K562 (cell line): ENCODE measurements around the gene ACVR2B. TPM values are rescaled to one million over a fixed set of nuclear protein-coding genes. Genes with fewer than 3 reads are reported as not detected.

Source experiments
- ATAC-seq: fragments of 200-7000 bp; cut with Tn5 transposase; 3 replicates; pipeline ENCODE4 v1.9.1; 2020; ENCODE audit warnings: moderate library complexity
- BruUV-seq: library from RNA; stranded (reverse); fragments of 400-500 nt; replicated peaks from 2 replicates; lab custom pipeline; 2021; lab: Mats Ljungman, UMichigan
- CTCF ChIA-PET: fragments of 300-600 bp; formaldehyde crosslinking; extraction: SDS; loops from one replicate; lab custom pipeline; 2021; ENCODE audit warnings: low intra/inter-chr PET ratio; lab: Yijun Ruan, JAX
- POLR2A ChIA-PET: fragments of 300-600, 350-650 bp; sonication (Branson Sonifier 250); formaldehyde crosslinking; extraction: SDS; loops from one replicate; lab custom pipeline; 2021; ENCODE audit warnings: antibody characterized with exemption, inconsistent platforms; lab: Yijun Ruan, JAX
- DNase-seq, 4 experiments: peaks; one replicate each; pipeline versions ENCODE4 v3.0.0 to v3.0.0-alpha.2; 2011 to 2018; ENCODE audit warnings: low spot score in 3 of 4, mixed read lengths in 3 of 4; ENCODE audit errors: extremely low read depth in 1 of 4
- FAIRE-seq: peaks from 2 replicates; lab custom pipeline; 2011; peaks lifted over from hg19 to GRCh38; lab: Jason Lieb, UNC
- H2AFZ ChIP-seq: 2 replicates; pipeline ENCODE4 v1.6.0; 2011; ENCODE audit warnings: low read depth, low read length, control low read depth, inconsistent platforms
- H3K27ac ChIP-seq: fragments of 200-600 bp; 3 replicates; pipeline ENCODE4 v1.8.0; 2011; ENCODE audit warnings: low read depth, mild to moderate bottlenecking, control low read depth, inconsistent platforms, low read length, moderate library complexity, mixed read lengths; ENCODE audit errors: extremely low read depth
- H3K27me3 ChIP-seq, 2 experiments: fragments of 300-600 bp in 1 of 2; 2 replicates in 1 of 2; 3 replicates in 1 of 2; pipeline versions ENCODE4 v1.6.0 to v1.8.0; 2011; ENCODE audit warnings: inconsistent platforms in 2 of 2, low read length in 2 of 2, mild to moderate bottlenecking in 1 of 2, mixed read lengths in 1 of 2, moderate library complexity in 1 of 2; ENCODE audit not compliant: control insufficient read depth in 2 of 2, insufficient read depth in 2 of 2
- H3K36me3 ChIP-seq: fragments of 300-600 bp; 3 replicates; pipeline ENCODE4 v1.8.0; 2011; ENCODE audit warnings: mild to moderate bottlenecking, low read length, inconsistent platforms; ENCODE audit not compliant: control insufficient read depth, insufficient read depth
- H3K4me1 ChIP-seq, 2 experiments: fragments of 200-600 bp in 1 of 2; replicated peaks in 1 of 2; 2 replicates in 1 of 2; 3 replicates in 1 of 2; pipeline versions ENCODE4 v1.5.1 to v1.8.0; 2011; ENCODE audit warnings: inconsistent platforms in 2 of 2, low read length in 2 of 2, mild to moderate bottlenecking in 1 of 2, mixed read lengths in 1 of 2, moderate library complexity in 1 of 2; ENCODE audit not compliant: control insufficient read depth in 2 of 2, insufficient read depth in 2 of 2
- H3K4me2 ChIP-seq: 2 replicates; pipeline ENCODE4 v1.6.1; 2011; ENCODE audit warnings: low read length, control low read depth, inconsistent platforms, mixed read lengths; ENCODE audit not compliant: insufficient read depth
- H3K4me3 ChIP-seq: fragments of 200-600 bp; sonication (generic), shearing (Covaris generic); 2 replicates; pipeline ENCODE4 v1.5.1; 2016; ENCODE audit warnings: control low read depth, inconsistent platforms
- H3K79me2 ChIP-seq: fragments of 200-600 bp; 3 replicates; pipeline ENCODE4 v1.8.0; 2011; ENCODE audit warnings: low read length, inconsistent platforms; ENCODE audit not compliant: control insufficient read depth, insufficient read depth
- H3K9ac ChIP-seq, 2 experiments: 2 replicates each; pipeline versions ENCODE4 v1.6.0 to v1.6.1; 2011; ENCODE audit warnings: low read depth in 2 of 2, low read length in 2 of 2, control low read depth in 1 of 2, inconsistent platforms in 1 of 2, mild to moderate bottlenecking in 1 of 2, mixed read lengths in 1 of 2; ENCODE audit not compliant: insufficient read depth in 1 of 2
- H3K9me1 ChIP-seq: one replicate; pipeline ENCODE4 v1.6.0; 2011; ENCODE audit warnings: inconsistent platforms, mild to moderate bottlenecking, low read length, moderate library complexity; ENCODE audit not compliant: control insufficient read depth, insufficient read depth
- H3K9me3 ChIP-seq: replicated peaks from 2 replicates; pipeline ENCODE4 v1.5.1; 2011; ENCODE audit warnings: low read depth, low read length, inconsistent platforms; ENCODE audit not compliant: control insufficient read depth, insufficient read depth
- H4K20me1 ChIP-seq: replicated peaks from 2 replicates; pipeline ENCODE4 v1.6.1; 2011; ENCODE audit warnings: low read length, inconsistent platforms, mixed read lengths; ENCODE audit not compliant: control insufficient read depth, insufficient read depth
- ARID1B ChIP-seq: fragments of 450-650 bp; IDR thresholded peaks from 2 replicates; pipeline ENCODE4 v1.6.1; 2016; ENCODE audit warnings: antibody characterized with exemption, mild to moderate bottlenecking, inconsistent platforms
- CBFA2T3 ChIP-seq: fragments of 450-650 bp; IDR thresholded peaks from 2 replicates; pipeline ENCODE4 v1.6.1; 2017
- FOXA3 ChIP-seq, 2 experiments: fragments of 450-650 bp in 1 of 2; sonication (generic) in 1 of 2; formaldehyde crosslinking; IDR thresholded peaks in 1 of 2; conservative IDR thresholded peaks in 1 of 2; 2 replicates each; pipeline versions ENCODE4 v1.4.0 to v1.8.0; 2020 to 2022; ENCODE audit warnings: mild to moderate bottlenecking in 2 of 2, missing genetic modification reagents in 1 of 2
- FOXK2 ChIP-seq, 2 experiments: fragments of 450-650 bp; IDR thresholded peaks in 1 of 2; conservative IDR thresholded peaks in 1 of 2; 2 replicates each; pipeline ENCODE4 v1.6.1; 2016; ENCODE audit warnings: low read depth in 2 of 2, mild to moderate bottlenecking in 1 of 2
- TCF3 ChIP-seq: sonication (generic); formaldehyde crosslinking; IDR thresholded peaks from 2 replicates; pipeline ENCODE4 v1.4.0; 2020; ENCODE audit warnings: mild to moderate bottlenecking, missing genetic modification reagents
- ZNF717 ChIP-seq: fragments of 250-450 bp; sonication (Bioruptor Pico); IDR thresholded peaks from 2 replicates; pipeline ENCODE4 v1.5.0; 2021
- WGBS: fragments of 100-300 bp; shearing (Covaris generic); methylation state at CpG from one replicate; pipeline ENCODE4 v1.1.6; 2016; ENCODE audit warnings: low coverage, mixed read lengths; ENCODE audit not compliant: insufficient coverage; ENCODE audit errors: missing lambda C conversion rate; 5-methylcytosine and 5-hydroxymethylcytosine counted together
- in situ Hi-C: fragments of 300-500 bp; cut with MboI; formaldehyde crosslinking; loops from 4 replicates; pipeline ENCODE4 v1.15.0; 2018; ENCODE audit warnings: inconsistent platforms, mixed read lengths
- intact Hi-C: fragments of 100-400 bp; cut with micrococcal nuclease; formaldehyde crosslinking; loops from 2 replicates; pipeline ENCODE4 v1.14.2; 2022
- polyA plus RNA-seq, 8 experiments: library from polyadenylated mRNA; depleted of rRNA in 4 of 8; stranded (reverse) in 5 of 8; unstranded in 3 of 8; fragments of >200 nt; fragmentation: Nextera tagmentation in 2 of 8; fragmentation: Illumina TruSeq in 1 of 8; extraction: Ambion mirVana in 2 of 8; extraction: Trizol in 1 of 8; gene quantifications; 2 replicates each; pipeline versions ENCODE4 v1.2.1 to v1.2.3, GENCODE V29; 2011 to 2014; ENCODE audit warnings: inconsistent platforms in 1 of 8, missing spikeins in 1 of 8
- total RNA-seq, 7 experiments: library from RNA; depleted of rRNA in 6 of 7; stranded (reverse); fragments of >200 nt in 6 of 7; fragmentation: Illumina TruSeq in 2 of 7; extraction: Trizol in 2 of 7; gene quantifications; 2 replicates each; pipeline versions ENCODE4 v1.2.1 to v1.2.3, GENCODE V29; 2011 to 2021; ENCODE audit warnings: low replicate concordance in 1 of 7

Gene ACVR2B
- total and polyA plus RNA-seq, 9 of the 15 experiments (the other 6 are each of a cell fraction or from before 2014, with no cell fraction given) = 1.8 to 23.7 (median 7.1) TPM

DNA sequence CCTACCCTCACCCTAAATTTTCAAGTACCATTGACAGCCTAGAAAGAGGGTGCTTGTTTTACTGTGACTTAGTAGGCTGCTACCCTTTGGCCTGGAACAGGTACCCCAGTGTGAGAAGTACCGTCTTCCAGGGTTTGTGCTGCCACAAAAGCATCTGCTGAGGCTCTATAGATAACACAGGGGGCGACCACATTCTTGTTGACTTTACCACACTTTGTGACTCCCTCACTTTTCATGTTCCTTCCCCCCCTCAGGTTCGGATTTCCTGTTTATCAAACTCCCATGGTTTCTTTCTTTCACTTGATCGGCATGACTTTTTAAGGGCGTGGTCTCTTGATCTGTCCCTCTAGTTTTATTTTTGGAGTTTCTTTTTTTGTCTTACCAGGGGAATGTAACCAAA, 66.0 kb downstream of the ACVR2B start:
- Histone ChIP-seq H3K4me3 (no peak overlapping the region), H3K4me1 (no peaks in the 10 kb centered on the region), H3K27ac (no peak overlapping the region), H3K79me2 (no peaks in the 10 kb centered on the region), H3K9ac (peak overlapping the region in 1 of 2 experiments; percentile 10; a peak in 1 of 4 replicates), H2AFZ (no peak overlapping the region), H3K4me2 (no peak overlapping the region), H3K27me3 (no peaks in the 10 kb centered on the region)
- BruUV-seq = no TSS peak
- ATAC-seq (peak; percentile 55), FAIRE-seq (peak; percentile 46), DNase-seq (peak in 2 of 4 experiments; percentile 38 to 51)
- POLR2A ChIA-PET = interaction anchor here (0.7 to 1.1 kb wide), 3 partner anchors 9 to 711 kb away, joined by 3 to 4 read pairs (median 3); partner anchors contain the start of gene EXOG
- CTCF ChIA-PET = interaction anchor here (1.1 to 4.3 kb wide), 3 partner anchors 20 to 511 kb away, joined by 3 to 26 read pairs (median 4); no protein-coding TSS in a partner anchor
- 21% methylated on average over 5 of the region's 5 CpGs for WGBS
- in situ Hi-C loops = loop anchor here (10.0 kb wide), 1 partner anchor 135 kb away; no protein-coding TSS in a partner anchor
- TF ChIP-seq ZNF717 (CRISPR knock-in tag) (no peak), FOXA3 (CRISPR knock-in tag; conservative IDR thresholded peaks at IDR 0.05 in 1 of 2, IDR thresholded peaks at IDR 0.05 in 1 of 2) (peak; percentile 95 to 97), ARID1B (0 out of 2 replicates have a peak, but pooled peaks have one; percentile 35), FOXK2 (conservative IDR thresholded peaks at IDR 0.05 in 1 of 2, IDR thresholded peaks at IDR 0.05 in 1 of 2; ENCODE audit: low read depth in 2 of 2) (peak in 1 of 2 experiments; percentile 34; a peak in 2 of 4 replicates), TCF3 (CRISPR knock-in tag) (peak; percentile 56; the same call in 1 of the 2 replicates), CBFA2T3 (peak; percentile 53)
- TF ChIP-seq, all 486 proteins: peak for 5
- intact Hi-C loops = loop anchor here (5.0 to 10.0 kb wide), 2 partner anchors 323 to 485 kb away; no protein-coding TSS in a partner anchor
- H4K20me1 ChIP-seq = no peaks in the 10 kb centered on the region
- peaks cover 9% of the 10 kb centered on the region; the same call in 2 of the 3 replicates for H3K36me3 ChIP-seq
- no peaks in the 10 kb centered on the region for H3K9me3 ChIP-seq
- no peaks in the 10 kb centered on the region for H3K9me1 ChIP-seq
